OCI-LY7 (cell line): Measurements from ENCODE around the gene NRSN2.

Experiments
- EZH2phosphoT487 ChIP-seq: fragments of 200-600 bp; sonication (generic); IDR thresholded peaks from 2 replicates; pipeline ENCODE4 v1.6.1; 2018; ENCODE audit warnings: low read depth, borderline replicate concordance, mild to moderate bottlenecking, mixed run types, antibody characterized with exemption, low read length, moderate library complexity, mixed read lengths
- TF ChIP-seq, protein P1 (sequence below): fragments of 200-600 bp; sonication (generic); conservative IDR thresholded peaks from 2 replicates; pipeline ENCODE4 v1.5.1; 2014; ENCODE audit warnings: mild to moderate bottlenecking, antibody characterized with exemption, low read length, moderate library complexity, mixed read lengths

DNA sequence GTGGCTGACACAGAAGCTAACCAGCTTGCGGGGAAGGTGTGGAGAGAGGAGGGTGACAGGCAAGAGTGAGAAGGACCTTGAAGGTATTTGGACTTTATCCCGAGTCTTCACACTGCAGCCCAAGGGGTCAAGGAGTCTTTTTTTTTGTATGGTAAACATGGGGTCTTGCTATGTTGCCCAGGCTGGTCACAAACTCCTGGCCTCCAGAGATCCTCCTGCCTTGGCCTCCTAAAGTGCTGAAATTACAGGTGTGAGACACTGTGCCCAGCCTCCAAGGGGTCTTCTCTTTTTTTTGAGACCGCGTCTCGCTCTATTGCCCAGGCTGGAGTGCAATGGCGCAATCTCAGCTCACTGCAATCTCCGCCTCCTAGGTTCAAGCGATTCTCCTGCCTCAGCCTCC lies 12.3 kb upstream of the NRSN2 start:
- TF ChIP-seq, protein P1, sequence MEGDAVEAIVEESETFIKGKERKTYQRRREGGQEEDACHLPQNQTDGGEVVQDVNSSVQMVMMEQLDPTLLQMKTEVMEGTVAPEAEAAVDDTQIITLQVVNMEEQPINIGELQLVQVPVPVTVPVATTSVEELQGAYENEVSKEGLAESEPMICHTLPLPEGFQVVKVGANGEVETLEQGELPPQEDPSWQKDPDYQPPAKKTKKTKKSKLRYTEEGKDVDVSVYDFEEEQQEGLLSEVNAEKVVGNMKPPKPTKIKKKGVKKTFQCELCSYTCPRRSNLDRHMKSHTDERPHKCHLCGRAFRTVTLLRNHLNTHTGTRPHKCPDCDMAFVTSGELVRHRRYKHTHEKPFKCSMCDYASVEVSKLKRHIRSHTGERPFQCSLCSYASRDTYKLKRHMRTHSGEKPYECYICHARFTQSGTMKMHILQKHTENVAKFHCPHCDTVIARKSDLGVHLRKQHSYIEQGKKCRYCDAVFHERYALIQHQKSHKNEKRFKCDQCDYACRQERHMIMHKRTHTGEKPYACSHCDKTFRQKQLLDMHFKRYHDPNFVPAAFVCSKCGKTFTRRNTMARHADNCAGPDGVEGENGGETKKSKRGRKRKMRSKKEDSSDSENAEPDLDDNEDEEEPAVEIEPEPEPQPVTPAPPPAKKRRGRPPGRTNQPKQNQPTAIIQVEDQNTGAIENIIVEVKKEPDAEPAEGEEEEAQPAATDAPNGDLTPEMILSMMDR, result no peak
- no peak for TF ChIP-seq EZH2phosphoT487
